PFSK-1 (cell line): ENCODE results near the gene ITLN1.

Source experiments
- FOXP2 ChIP-seq: optimal IDR thresholded peaks from 2 replicates; pipeline ENCODE3; 2011; ENCODE audit warnings: borderline replicate concordance, control low read depth, inconsistent platforms; ENCODE audit not compliant: insufficient read depth; ENCODE audit errors: extremely low read length, extremely low read depth
- POLR2AphosphoS5 ChIP-seq: IDR thresholded peaks from 2 replicates; pipeline ENCODE4 v1.6.1; 2012; ENCODE audit warnings: low read depth, mild to moderate bottlenecking, control low read depth, low read length, moderate library complexity
- SIN3A ChIP-seq: IDR thresholded peaks from 2 replicates; pipeline ENCODE4 v1.6.1; 2012; ENCODE audit warnings: mild to moderate bottlenecking, low read length, moderate library complexity, borderline replicate concordance; ENCODE audit not compliant: insufficient read depth
- TAF1 ChIP-seq: IDR thresholded peaks from 2 replicates; pipeline ENCODE4 v1.6.1; 2012; ENCODE audit warnings: low read length, control low read depth, borderline replicate concordance; ENCODE audit not compliant: insufficient read depth
- TF ChIP-seq, protein P1 (sequence below), 2 experiments: IDR thresholded peaks; 2 replicates each; pipeline versions ENCODE4 v1.6.1 to v1.8.0; 2011 to 2012; ENCODE audit warnings: low read depth in 2 of 2, low read length in 2 of 2, control low read depth in 1 of 2, inconsistent platforms in 1 of 2, mild to moderate bottlenecking in 1 of 2, moderate library complexity in 1 of 2; ENCODE audit not compliant: insufficient read depth in 1 of 2

The ITLN1 gene

DNA sequence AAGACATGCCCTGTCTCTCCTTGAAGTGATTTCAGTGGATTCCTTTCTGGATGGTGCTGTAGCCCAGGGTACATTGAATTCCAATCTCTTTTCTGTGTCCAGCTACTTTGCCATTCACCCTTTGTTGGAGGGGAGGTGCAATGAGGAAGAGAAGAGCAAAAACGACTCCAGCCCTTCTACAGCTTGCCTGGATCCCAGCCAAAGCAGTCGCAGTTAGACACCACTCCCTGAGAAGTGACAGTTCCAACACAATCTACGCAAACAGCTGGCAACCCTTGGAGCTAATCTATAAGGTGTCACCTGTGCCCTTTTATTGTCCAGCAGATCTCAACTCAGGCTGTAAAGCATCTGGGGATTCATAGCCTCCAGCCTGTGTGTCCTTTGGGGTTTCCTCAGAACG is 26.9 kb downstream of the ITLN1 start:
- TF ChIP-seq TAF1 (no peak), FOXP2 (no peak), POLR2AphosphoS5 (no peak), SIN3A (no peak)
- TF ChIP-seq, protein P1, sequence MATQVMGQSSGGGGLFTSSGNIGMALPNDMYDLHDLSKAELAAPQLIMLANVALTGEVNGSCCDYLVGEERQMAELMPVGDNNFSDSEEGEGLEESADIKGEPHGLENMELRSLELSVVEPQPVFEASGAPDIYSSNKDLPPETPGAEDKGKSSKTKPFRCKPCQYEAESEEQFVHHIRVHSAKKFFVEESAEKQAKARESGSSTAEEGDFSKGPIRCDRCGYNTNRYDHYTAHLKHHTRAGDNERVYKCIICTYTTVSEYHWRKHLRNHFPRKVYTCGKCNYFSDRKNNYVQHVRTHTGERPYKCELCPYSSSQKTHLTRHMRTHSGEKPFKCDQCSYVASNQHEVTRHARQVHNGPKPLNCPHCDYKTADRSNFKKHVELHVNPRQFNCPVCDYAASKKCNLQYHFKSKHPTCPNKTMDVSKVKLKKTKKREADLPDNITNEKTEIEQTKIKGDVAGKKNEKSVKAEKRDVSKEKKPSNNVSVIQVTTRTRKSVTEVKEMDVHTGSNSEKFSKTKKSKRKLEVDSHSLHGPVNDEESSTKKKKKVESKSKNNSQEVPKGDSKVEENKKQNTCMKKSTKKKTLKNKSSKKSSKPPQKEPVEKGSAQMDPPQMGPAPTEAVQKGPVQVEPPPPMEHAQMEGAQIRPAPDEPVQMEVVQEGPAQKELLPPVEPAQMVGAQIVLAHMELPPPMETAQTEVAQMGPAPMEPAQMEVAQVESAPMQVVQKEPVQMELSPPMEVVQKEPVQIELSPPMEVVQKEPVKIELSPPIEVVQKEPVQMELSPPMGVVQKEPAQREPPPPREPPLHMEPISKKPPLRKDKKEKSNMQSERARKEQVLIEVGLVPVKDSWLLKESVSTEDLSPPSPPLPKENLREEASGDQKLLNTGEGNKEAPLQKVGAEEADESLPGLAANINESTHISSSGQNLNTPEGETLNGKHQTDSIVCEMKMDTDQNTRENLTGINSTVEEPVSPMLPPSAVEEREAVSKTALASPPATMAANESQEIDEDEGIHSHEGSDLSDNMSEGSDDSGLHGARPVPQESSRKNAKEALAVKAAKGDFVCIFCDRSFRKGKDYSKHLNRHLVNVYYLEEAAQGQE (IDR thresholded peaks at IDR 0.05; ENCODE audit: insufficient read depth in 1 of 2, low read depth in 2 of 2, low read length in 2 of 2), result no peak

DNA sequence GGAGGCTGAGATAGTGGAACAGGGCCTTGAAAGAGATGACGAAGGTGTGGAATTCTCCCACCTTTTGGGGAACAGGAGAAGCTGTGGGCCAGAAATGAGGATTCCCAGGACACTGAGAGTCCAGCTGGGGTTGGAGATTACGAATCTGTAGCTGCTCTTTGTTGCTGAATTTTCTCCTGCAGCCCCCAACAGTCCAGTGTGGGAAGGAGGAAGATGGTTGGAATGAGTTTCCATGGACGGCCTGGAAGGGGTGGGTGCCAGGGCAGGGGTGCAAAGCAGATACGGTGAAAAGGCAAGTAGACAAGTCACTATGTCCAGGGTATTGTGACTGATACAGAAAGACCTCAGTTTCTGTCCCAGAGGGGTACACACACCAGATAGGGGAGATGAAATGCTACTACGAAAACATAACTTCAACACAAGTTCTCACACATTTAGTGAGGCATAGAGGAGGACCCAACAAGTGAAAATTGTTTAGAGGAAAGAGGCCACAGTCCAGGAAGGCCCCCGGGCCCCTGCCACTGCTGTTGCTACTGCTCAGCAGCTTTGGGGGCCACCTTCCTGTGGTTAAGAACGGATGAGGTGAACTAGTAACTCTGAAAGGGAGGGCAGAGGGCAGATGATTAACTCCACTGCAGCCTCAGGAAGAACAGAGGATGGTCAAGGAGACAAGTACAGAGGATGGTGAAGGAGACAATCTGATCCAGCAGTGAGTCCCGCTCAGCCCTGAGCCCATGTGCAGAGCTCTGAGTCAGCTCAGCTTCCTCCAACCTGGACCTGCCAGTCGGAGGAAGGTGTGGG is 29.6 kb downstream of the ITLN1 start:
- TF ChIP-seq POLR2AphosphoS5, result no peak
- no peak for TF ChIP-seq FOXP2
- TF ChIP-seq TAF1, result no peak
- TF ChIP-seq, protein P1 (IDR thresholded peaks at IDR 0.05; ENCODE audit: insufficient read depth in 1 of 2, low read depth in 2 of 2, low read length in 2 of 2), result no peak
- no peak for TF ChIP-seq SIN3A

DNA sequence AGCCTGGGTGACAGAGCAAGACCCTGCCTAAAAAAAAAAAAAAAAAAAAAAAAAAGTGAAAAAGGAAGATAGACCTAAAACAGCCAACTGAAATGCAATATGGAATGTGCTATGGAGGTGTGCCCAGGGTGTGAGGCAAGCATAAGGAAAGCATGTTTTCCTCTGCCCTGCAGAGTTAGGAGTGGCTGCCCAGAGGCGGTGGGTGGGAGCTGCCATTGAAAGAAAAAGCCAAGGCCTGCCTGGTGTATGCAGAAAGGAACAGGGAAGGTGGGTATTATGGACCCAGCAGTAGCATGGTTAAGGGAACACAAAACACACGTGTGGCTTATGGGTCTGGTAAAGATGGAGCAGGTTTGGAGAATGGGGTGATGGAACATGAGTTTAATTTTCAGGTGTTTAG is 31.2 kb downstream of the ITLN1 start:
- TF ChIP-seq SIN3A, result no peak
- no peak for TF ChIP-seq TAF1

DNA sequence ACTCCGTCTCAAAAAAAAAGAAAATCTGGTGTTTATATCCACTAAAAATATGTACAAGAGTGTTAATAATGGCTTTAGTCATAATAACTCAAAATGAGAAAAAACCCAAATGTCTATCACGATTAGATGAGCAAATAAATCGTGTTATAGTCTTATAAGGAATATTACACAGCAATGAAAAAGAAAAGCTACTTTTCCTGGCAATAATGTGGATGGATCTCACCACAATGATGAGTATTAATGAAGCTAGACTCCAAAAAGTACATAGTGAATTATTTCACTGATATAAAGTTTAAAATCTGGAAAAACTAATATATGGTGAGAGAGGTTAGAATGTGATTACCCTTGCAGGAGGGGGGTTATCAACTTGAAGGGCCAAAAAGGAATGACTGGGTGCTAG is 32.0 kb downstream of the ITLN1 start:
- TF ChIP-seq POLR2AphosphoS5 (no peak), SIN3A (no peak), FOXP2 (no peak), TAF1 (no peak)
- TF ChIP-seq, protein P1 (IDR thresholded peaks at IDR 0.05; ENCODE audit: insufficient read depth in 1 of 2, low read depth in 2 of 2, low read length in 2 of 2), result no peak

DNA sequence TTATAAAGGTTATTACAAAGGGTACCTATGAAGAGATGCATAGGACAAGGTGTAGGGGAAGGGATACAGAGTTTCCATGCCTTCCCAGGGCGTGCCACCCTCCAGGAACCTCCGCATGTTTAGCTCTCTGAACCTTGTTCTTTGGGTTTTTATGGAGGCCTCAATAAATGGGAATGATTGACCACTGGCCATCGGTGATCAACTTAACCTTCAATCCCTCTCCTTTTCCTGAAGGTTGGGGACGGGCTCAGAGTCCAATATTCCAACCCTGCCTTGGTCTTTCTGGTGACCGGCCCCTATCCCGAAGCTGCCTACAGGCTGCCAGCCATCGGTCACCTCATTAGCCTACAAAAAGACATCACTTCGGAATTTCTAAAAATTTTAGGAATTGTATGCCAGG is 34.0 kb downstream of the ITLN1 start:
- TF ChIP-seq SIN3A, result no peak
- no peak for TF ChIP-seq POLR2AphosphoS5
- no peak for TF ChIP-seq TAF1
- TF ChIP-seq, protein P1 (IDR thresholded peaks at IDR 0.05; ENCODE audit: insufficient read depth in 1 of 2, low read depth in 2 of 2, low read length in 2 of 2), result no peak
- no peak for TF ChIP-seq FOXP2
